IMR-90 (cell line): Measurements from ENCODE around the gene VDR. TPM values are rescaled to one million over a fixed set of nuclear protein-coding genes. Genes with fewer than 3 reads are reported as not detected.

Source experiments
- ATAC-seq: fragments of 200-7000 bp; cut with Tn5 transposase; 2 replicates; pipeline ENCODE4 v1.9.1; 2020; ENCODE audit warnings: low read depth, mild to moderate bottlenecking, moderate library complexity
- BruUV-seq: library from RNA; stranded (reverse); fragments of 400-500 nt; replicated peaks from 2 replicates; lab custom pipeline; 2021; lab: Mats Ljungman, UMichigan
- CTCF ChIA-PET: fragments of 300-600 bp; formaldehyde crosslinking; extraction: SDS; loops from one replicate; lab custom pipeline; 2021; ENCODE audit warnings: antibody characterized with exemption; lab: Yijun Ruan, JAX
- POLR2A ChIA-PET: fragments of 300-600 bp; sonication (Branson Sonifier 250); formaldehyde crosslinking; loops from one replicate; lab custom pipeline; 2022; ENCODE audit warnings: antibody characterized with exemption; ENCODE audit not compliant: unreplicated experiment; lab: Charles Lee
- DNase-seq: peaks from one replicate; pipeline ENCODE4 v3.0.0; 2013
- H2AFZ ChIP-seq: replicated peaks from 2 replicates; pipeline ENCODE3; 2013; ENCODE audit warnings: low read length, mild to moderate bottlenecking; ENCODE audit not compliant: poor library complexity
- H2AK5ac ChIP-seq: 2 replicates; pipeline ENCODE4 v1.6.1; 2013; ENCODE audit warnings: low read depth, low read length, inconsistent platforms
- H2AK9ac ChIP-seq: replicated peaks from 2 replicates; pipeline ENCODE3; 2013; ENCODE audit warnings: mild to moderate bottlenecking, low read depth, low read length, moderate library complexity; ENCODE audit not compliant: poor library complexity
- H2BK120ac ChIP-seq: 2 replicates; pipeline ENCODE4 v1.6.1; 2013; ENCODE audit warnings: low read depth, low read length, inconsistent platforms
- H2BK15ac ChIP-seq: 3 replicates; pipeline ENCODE4 v1.6.1; 2013; ENCODE audit warnings: low read depth, low read length, inconsistent platforms
- H2BK20ac ChIP-seq: 2 replicates; pipeline ENCODE4 v1.6.1; 2013; ENCODE audit warnings: low read depth, mild to moderate bottlenecking, inconsistent platforms, low read length, moderate library complexity
- H2BK5ac ChIP-seq: 2 replicates; pipeline ENCODE4 v1.6.1; 2013; ENCODE audit warnings: mild to moderate bottlenecking, low read depth, low read length, inconsistent platforms; ENCODE audit not compliant: poor library complexity, severe bottlenecking
- H3K14ac ChIP-seq: replicated peaks from 2 replicates; pipeline ENCODE4 v1.6.1; 2013; ENCODE audit warnings: low read depth, low read length, inconsistent platforms
- H3K18ac ChIP-seq: 2 replicates; pipeline ENCODE4 v1.6.1; 2013; ENCODE audit warnings: low read depth, low read length, control low read depth
- H3K23ac ChIP-seq: 2 replicates; pipeline ENCODE4 v1.6.1; 2013; ENCODE audit warnings: low read depth, low read length, inconsistent platforms
- H3K27ac ChIP-seq: 2 replicates; pipeline ENCODE4 v1.5.1; 2013; ENCODE audit warnings: mild to moderate bottlenecking, control low read depth, low read length; ENCODE audit not compliant: insufficient read depth
- H3K27me3 ChIP-seq: 2 replicates; pipeline ENCODE4 v1.6.1; 2013; ENCODE audit warnings: low read length; ENCODE audit not compliant: control insufficient read depth, insufficient read depth
- H3K36me3 ChIP-seq: 2 replicates; pipeline ENCODE4 v1.6.1; 2013; ENCODE audit warnings: low read length, mixed read lengths; ENCODE audit not compliant: control insufficient read depth, insufficient read depth
- H3K4ac ChIP-seq: 2 replicates; pipeline ENCODE4 v1.6.1; 2013; ENCODE audit warnings: low read depth, low read length, inconsistent platforms
- H3K4me1 ChIP-seq: 2 replicates; pipeline ENCODE4 v1.6.1; 2013; ENCODE audit warnings: low read length, mixed read lengths; ENCODE audit not compliant: control insufficient read depth, insufficient read depth
- H3K4me2 ChIP-seq: 2 replicates; pipeline ENCODE4 v1.6.1; 2013; ENCODE audit warnings: low read depth, mild to moderate bottlenecking, control low read depth, low read length, moderate library complexity
- H3K4me3 ChIP-seq: 2 replicates; pipeline ENCODE4 v1.5.1; 2013; ENCODE audit warnings: low read depth, mild to moderate bottlenecking, control low read depth, low read length, moderate library complexity; ENCODE audit not compliant: insufficient read depth
- H3K56ac ChIP-seq: 2 replicates; pipeline ENCODE4 v1.6.1; 2013; ENCODE audit warnings: low read length, inconsistent platforms; ENCODE audit not compliant: insufficient read depth; ENCODE audit errors: extremely low read depth
- H3K79me1 ChIP-seq, 2 experiments: 2 replicates each; pipeline ENCODE4 v1.6.1; 2013; ENCODE audit warnings: low read length in 2 of 2, inconsistent platforms in 1 of 2, low read depth in 1 of 2
- H3K9ac ChIP-seq: 2 replicates; pipeline ENCODE4 v1.6.1; 2013; ENCODE audit warnings: low read depth, low read length, control low read depth
- H3K9me1 ChIP-seq: 2 replicates; pipeline ENCODE4 v1.6.1; 2013; ENCODE audit warnings: low read length, inconsistent platforms; ENCODE audit not compliant: insufficient read depth
- H3K9me3 ChIP-seq: 2 replicates; pipeline ENCODE4 v1.6.1; 2013; ENCODE audit warnings: low read length; ENCODE audit not compliant: control insufficient read depth, insufficient read depth
- H4K20me1 ChIP-seq: 2 replicates; pipeline ENCODE4 v1.6.1; 2013; ENCODE audit warnings: low read length, inconsistent platforms; ENCODE audit not compliant: insufficient read depth
- H4K5ac ChIP-seq: 2 replicates; pipeline ENCODE4 v1.6.1; 2013; ENCODE audit warnings: mild to moderate bottlenecking, low read depth, low read length, control low read depth
- H4K8ac ChIP-seq, 2 experiments: 2 replicates each; pipeline ENCODE4 v1.6.1; 2013; ENCODE audit warnings: low read depth in 2 of 2, low read length in 2 of 2, control low read depth in 1 of 2, inconsistent platforms in 1 of 2
- H4K91ac ChIP-seq: 2 replicates; pipeline ENCODE4 v1.6.1; 2013; ENCODE audit warnings: low read depth, low read length, inconsistent platforms; ENCODE audit not compliant: insufficient read depth
- CTCF ChIP-seq: conservative IDR thresholded peaks from 2 replicates; pipeline ENCODE4 v1.5.1; 2012; ENCODE audit warnings: mild to moderate bottlenecking, low read depth, low read length, improper control_type of control experiment
- FOS ChIP-seq: fragments of 150-350 bp; IDR thresholded peaks from 2 replicates; pipeline ENCODE4 v1.6.1; 2016; ENCODE audit warnings: low read depth, low read length
- MAFK ChIP-seq: IDR thresholded peaks from 2 replicates; pipeline ENCODE4 v1.6.1; 2012; ENCODE audit warnings: low read depth, low read length, improper control_type of control experiment
- MXI1 ChIP-seq: IDR thresholded peaks from 2 replicates; pipeline ENCODE4 v1.6.1; 2012; ENCODE audit warnings: low read depth, mild to moderate bottlenecking, low read length, moderate library complexity, borderline replicate concordance
- RAD21 ChIP-seq: IDR thresholded peaks from 2 replicates; pipeline ENCODE4 v1.6.1; 2012; ENCODE audit warnings: low read length, improper control_type of control experiment
- SMC3 ChIP-seq: fragments of 150-350 bp; IDR thresholded peaks from 2 replicates; pipeline ENCODE4 v1.6.1; 2016; ENCODE audit warnings: low read depth, mild to moderate bottlenecking, antibody characterized with exemption, low read length, moderate library complexity
- WGBS, 2 experiments: methylation state at CpG; one replicate each; pipeline versions ENCODE4 v1.1.5 to v1.1.7; 2013; ENCODE audit warnings: missing lambda C conversion rate in 2 of 2; ENCODE audit not compliant: insufficient read length in 1 of 2; ENCODE audit errors: extremely low coverage in 2 of 2; 5-methylcytosine and 5-hydroxymethylcytosine counted together
- dilution Hi-C: fragments of 300-500 bp; cut with HindIII; formaldehyde crosslinking; loops from one replicate; pipeline ENCODE4 v1.14.3; 2018; ENCODE audit warnings: low sequenced_read_pairs; ENCODE audit not compliant: unreplicated experiment
- in situ Hi-C: fragments of 300-500 bp; cut with MboI; formaldehyde crosslinking; loops from 3 replicates; pipeline ENCODE4 v1.14.3; 2019; ENCODE audit warnings: low sequenced_read_pairs, inconsistent platforms, mixed read lengths
- intact Hi-C: fragments of 100-400 bp; cut with micrococcal nuclease; formaldehyde crosslinking; loops from 2 replicates; pipeline ENCODE4 v1.10.0; 2022
- polyA plus RNA-seq, 3 experiments: library from polyadenylated mRNA; depleted of rRNA; stranded (reverse); fragments of >200 nt; gene quantifications; 2 replicates each; pipeline ENCODE4 v1.2.3, GENCODE V29; 2012; ENCODE audit warnings: low replicate concordance in 1 of 3
- total RNA-seq: library from RNA; depleted of rRNA; stranded (reverse); fragments of >200 nt; gene quantifications from 2 replicates; pipeline ENCODE4 v1.2.3, GENCODE V29; 2012
- TF ChIP-seq, protein P1 (sequence below): fragments of 150-350 bp; IDR thresholded peaks from 2 replicates; pipeline ENCODE4 v1.6.1; 2017; ENCODE audit warnings: mild to moderate bottlenecking, antibody characterized with exemption, low read length, low read depth

The VDR gene
- total and polyA plus RNA-seq, 2 of the 4 experiments (the other 2 are of a cell fraction): 5.4 to 8.5 TPM

- H3K9me1 ChIP-seq: peaks cover 5% of the 10 kb centered on the region; the same call in 1 of the 2 replicates
- no peak overlapping the region for H3K18ac ChIP-seq
- H3K4me1 ChIP-seq: peaks cover 7% of the 10 kb centered on the region
- 0 out of 2 replicates have a peak, but pooled peaks cover 4% of the 10 kb centered on the region for H3K36me3 ChIP-seq
- 63% methylated on average over 12 of the region's 28 CpGs; no CpG with 5 or more reads in 1 of the 2 experiments for WGBS, 2 experiments
- H2BK20ac ChIP-seq: no peak overlapping the region
- in situ Hi-C loops: no loop called here
- H3K27me3 ChIP-seq: no peaks in the 10 kb centered on the region
- no peak for ATAC-seq
- H4K5ac ChIP-seq: no peak overlapping the region
- no peak overlapping the region for H3K9ac ChIP-seq
- H3K23ac ChIP-seq: no peak overlapping the region
- H3K79me1 ChIP-seq: no peaks in the 10 kb centered on the region
- H4K8ac ChIP-seq: no peak overlapping the region
- intact Hi-C loops: no loop called here
- dilution Hi-C loops: loop anchor here (10.0 kb wide), 1 partner anchor 60 kb away; no protein-coding TSS in a partner anchor
- no peak overlapping the region for H3K56ac ChIP-seq
- no peak overlapping the region for H2BK15ac ChIP-seq
- no peak overlapping the region for H2AFZ ChIP-seq
- no peak for DNase-seq
- H3K27ac ChIP-seq: no peak overlapping the region
- no peak overlapping the region for H2AK9ac ChIP-seq
- H2BK120ac ChIP-seq: no peak overlapping the region
- POLR2A ChIA-PET: no interaction called here
- no peak overlapping the region for H3K4ac ChIP-seq
- H2BK5ac ChIP-seq: no peak overlapping the region
- H4K20me1 ChIP-seq: no peaks in the 10 kb centered on the region; the same call in 1 of the 2 replicates
- no TSS peak for BruUV-seq
- H3K4me2 ChIP-seq: no peak overlapping the region
- H4K91ac ChIP-seq: no peak overlapping the region
- H3K9me3 ChIP-seq: no peaks in the 10 kb centered on the region
- H3K14ac ChIP-seq: no peak overlapping the region
- H3K4me3 ChIP-seq: no peak overlapping the region
- H2AK5ac ChIP-seq: no peak overlapping the region
- CTCF ChIA-PET: no interaction called here
- TF ChIP-seq, protein P1, sequence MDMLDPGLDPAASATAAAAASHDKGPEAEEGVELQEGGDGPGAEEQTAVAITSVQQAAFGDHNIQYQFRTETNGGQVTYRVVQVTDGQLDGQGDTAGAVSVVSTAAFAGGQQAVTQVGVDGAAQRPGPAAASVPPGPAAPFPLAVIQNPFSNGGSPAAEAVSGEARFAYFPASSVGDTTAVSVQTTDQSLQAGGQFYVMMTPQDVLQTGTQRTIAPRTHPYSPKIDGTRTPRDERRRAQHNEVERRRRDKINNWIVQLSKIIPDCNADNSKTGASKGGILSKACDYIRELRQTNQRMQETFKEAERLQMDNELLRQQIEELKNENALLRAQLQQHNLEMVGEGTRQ: no peak
- TF ChIP-seq RAD21: no peak
- TF ChIP-seq MXI1: no peak
- no peak for TF ChIP-seq SMC3
- no peak for TF ChIP-seq MAFK
- no peak for TF ChIP-seq FOS
- no peak for TF ChIP-seq CTCF
These were observed 60.4 kb downstream of the VDR start for GRCh38 chr12:47844264-47845019.
